Thymus (tissue), 11 donors: ENCODE results near the gene SOS1. TPM values are rescaled to one million over a fixed set of nuclear protein-coding genes. Genes with fewer than 3 reads are reported as not detected.

Source experiments
- DNase-seq, 9 donors: peaks; one replicate each; pipeline ENCODE4 v3.0.0-alpha.2; 2013; ENCODE audit warnings: low spot score in 9 of 9, low read depth in 6 of 9, missing footprints in 1 of 9
- H3K27ac ChIP-seq, 2 donors: one replicate each; pipeline ENCODE4 v1.5.1; 2013; ENCODE audit warnings: control low read depth in 1 of 2, low read depth in 1 of 2, low read length in 1 of 2, mild to moderate bottlenecking in 1 of 2, moderate library complexity in 1 of 2
- H3K27me3 ChIP-seq, 2 donors: one replicate each; pipeline ENCODE4 v1.5.1; 2013; ENCODE audit warnings: low read length in 1 of 2; ENCODE audit not compliant: control insufficient read depth in 2 of 2, insufficient read depth in 1 of 2
- H3K36me3 ChIP-seq, 2 donors: one replicate each; pipeline ENCODE4 v1.5.1; 2013; ENCODE audit warnings: low read length in 1 of 2, mild to moderate bottlenecking in 1 of 2, moderate library complexity in 1 of 2; ENCODE audit not compliant: control insufficient read depth in 2 of 2, insufficient read depth in 2 of 2
- H3K4me1 ChIP-seq, 2 donors: one replicate each; pipeline ENCODE4 v1.5.1; 2013; ENCODE audit warnings: low read length in 2 of 2; ENCODE audit not compliant: control insufficient read depth in 2 of 2, insufficient read depth in 2 of 2
- H3K4me3 ChIP-seq, 2 donors: one replicate each; pipeline ENCODE4 v1.5.1; 2013; ENCODE audit warnings: low read length in 2 of 2, control low read depth in 1 of 2, mild to moderate bottlenecking in 1 of 2
- H3K9me3 ChIP-seq, 2 donors: one replicate each; pipeline ENCODE4 v1.5.1; 2013; ENCODE audit warnings: low read length in 1 of 2, mild to moderate bottlenecking in 1 of 2; ENCODE audit not compliant: control insufficient read depth in 2 of 2, insufficient read depth in 1 of 2
- WGBS: extraction: QIAGEN DNeasy Blood & Tissue Kit; methylation state at CpG from one replicate; pipeline ENCODE4 v1.1.7; 2013; 5-methylcytosine and 5-hydroxymethylcytosine counted together
- polyA plus RNA-seq: library from polyadenylated mRNA; stranded (reverse); fragments of 200-250 nt; gene quantifications from one replicate; pipeline ENCODE4 v1.2.3, GENCODE V29; 2013
- total RNA-seq: library from RNA; stranded (reverse); fragments of 120-200 nt; gene quantifications from one replicate; pipeline ENCODE4 v1.2.4, GENCODE V29; 2013
- donor health status: healthy.

SOS1 gene
- total and polyA plus RNA-seq, 2 donors = 10.4 to 12.5 TPM

GRCh38 chr2:38933653-38934052, 187.2 kb downstream of the SOS1 start:
- Histone ChIP-seq H3K27ac (no peak overlapping the region), H3K4me1 (no peaks in the 10 kb centered on the region), H3K4me3 (no peak overlapping the region), H3K9me3 (no peaks in the 10 kb centered on the region), H3K27me3 (no peaks in the 10 kb centered on the region), H3K36me3 (no peaks in the 10 kb centered on the region)
- no peak for DNase-seq
- 97% methylated on average over 3 of the region's 3 CpGs for WGBS

GRCh38 chr2:38932586-38932985, 188.3 kb downstream of the SOS1 start:
- Histone ChIP-seq H3K9me3 (no peaks in the 10 kb centered on the region), H3K36me3 (no peaks in the 10 kb centered on the region), H3K27me3 (no peaks in the 10 kb centered on the region), H3K27ac (no peak overlapping the region), H3K4me1 (no peaks in the 10 kb centered on the region), H3K4me3 (no peak overlapping the region)
- DNase-seq = no peak
- WGBS = 96% methylated on average over 1 of the region's 1 CpG

Other genes starting within 250 kb of the SOS1 start
- gene DHX57, start 245.1 kb downstream of the SOS1 start, total RNA-seq = 13.8 TPM
- 14.0 TPM for gene DHX57, start 245.1 kb downstream of the SOS1 start, polyA plus RNA-seq
- gene MORN2, start 245.1 kb downstream of the SOS1 start, total RNA-seq = 10.8 TPM
- gene MORN2, start 245.1 kb downstream of the SOS1 start, polyA plus RNA-seq = 26.8 TPM
- 0.33 TPM for gene ARHGEF33, start 231.2 kb downstream of the SOS1 start, total RNA-seq
- gene ARHGEF33, start 231.2 kb downstream of the SOS1 start, polyA plus RNA-seq = 0.55 TPM
- 0.99 TPM for gene CDKL4, start 122.9 kb upstream of the SOS1 start, total RNA-seq
- gene CDKL4, start 122.9 kb upstream of the SOS1 start, polyA plus RNA-seq = 0.43 TPM